Aorta (tissue), 5 donors: ENCODE measurements around the gene ANKRD2. TPM values are rescaled to one million over a fixed set of nuclear protein-coding genes. Genes with fewer than 3 reads are reported as not detected.

ENCODE experiments used
- ATAC-seq: fragments of 200-7000 bp; cut with Tn5 transposase; one replicate; pipeline ENCODE4 v1.9.1; 2022; ENCODE audit warnings: moderate library complexity; ENCODE audit not compliant: low FRiP score
- DNase-seq, 2 donors: peaks; one replicate each; pipeline ENCODE4 v3.0.0-alpha.2; 2020
- H3K27ac ChIP-seq, 2 donors: one replicate each; pipeline ENCODE4 v1.5.1; 2013; ENCODE audit warnings: low read length in 2 of 2, mild to moderate bottlenecking in 2 of 2, moderate library complexity in 2 of 2, control low read depth in 1 of 2, inconsistent platforms in 1 of 2, low read depth in 1 of 2
- H3K27me3 ChIP-seq, 2 donors: one replicate each; pipeline ENCODE4 v1.6.1; 2013; ENCODE audit warnings: control low read depth in 1 of 2, low read length in 1 of 2, mild to moderate bottlenecking in 1 of 2, moderate library complexity in 1 of 2; ENCODE audit not compliant: insufficient read depth in 2 of 2, control insufficient read depth in 1 of 2
- H3K36me3 ChIP-seq, 2 donors: one replicate each; pipeline ENCODE4 v1.6.1; 2013; ENCODE audit warnings: control low read depth in 1 of 2, low read length in 1 of 2, mild to moderate bottlenecking in 1 of 2; ENCODE audit not compliant: insufficient read depth in 2 of 2, control insufficient read depth in 1 of 2
- H3K4me1 ChIP-seq, 2 donors: one replicate each; pipeline ENCODE4 v1.6.1; 2013; ENCODE audit warnings: low read length in 2 of 2, control low read depth in 1 of 2, mild to moderate bottlenecking in 1 of 2, moderate library complexity in 1 of 2; ENCODE audit not compliant: insufficient read depth in 2 of 2, control insufficient read depth in 1 of 2
- H3K4me3 ChIP-seq, 2 donors: one replicate each; pipeline ENCODE4 v1.5.1; 2013; ENCODE audit warnings: low read length in 2 of 2, control low read depth in 1 of 2, mild to moderate bottlenecking in 1 of 2
- H3K9me3 ChIP-seq: one replicate; pipeline ENCODE4 v1.6.1; 2013; ENCODE audit warnings: mild to moderate bottlenecking, low read length; ENCODE audit not compliant: control insufficient read depth
- WGBS, 2 donors: extraction: QIAGEN DNeasy Blood & Tissue Kit; methylation state at CpG; one replicate each; pipeline ENCODE4 v1.1.7; 2013; 5-methylcytosine and 5-hydroxymethylcytosine counted together
- intact Hi-C, 2 donors: fragments of 100-400 bp; cut with DNase I; formaldehyde crosslinking; loops; one replicate each; pipeline versions ENCODE4 v1.14.2 to v1.15.0; 2022
- polyA plus RNA-seq, 2 donors: library from polyadenylated mRNA; stranded (reverse); fragments of 200-250 nt; gene quantifications; one replicate each; pipeline ENCODE4 v1.2.3, GENCODE V29; 2013
- total RNA-seq, 2 donors: library from RNA; stranded (reverse); fragmentation: NEBNext Ultra II Directional; extraction: Animal tissue kit (Norgen Biotek cat#: 25700); gene quantifications; one replicate each; pipeline ENCODE4 v1.2.1, GENCODE V29; 2021
- donor health status: healthy with polysubstance abuse.
- donor health status: Bipolar disorder and iron deficiency.
- donor health status: DM: no; HTN: no; CAD: no.
- donor health status: DM: no; HTN: no; CAD: no.
- donor health status: DM: yes; HTN: yes; CAD: no.

The ANKRD2 gene
- total and polyA plus RNA-seq, 4 donors = 0.39 to 3.1 (median 1.1) TPM

- H3K4me1 ChIP-seq = no peaks in the 10 kb centered on the region
- H3K27ac ChIP-seq = peak overlapping the region in 1 of 2 donors; percentile 98
- DNase-seq (no peak), ATAC-seq (no peak)
- no peaks in the 10 kb centered on the region for H3K27me3 ChIP-seq
- no peaks in the 10 kb centered on the region for H3K36me3 ChIP-seq
- H3K4me3 ChIP-seq = no peak overlapping the region
- WGBS, 2 donors = 4 to 8% methylated on average over 4 of the region's 4 CpGs
- no peaks in the 10 kb centered on the region for H3K9me3 ChIP-seq
- intact Hi-C loops = no loop called here
These were observed 20.8 kb downstream of the ANKRD2 start for GRCh38 chr10:97593421-97593820.

GRCh38 chr10:97596101-97597082 is 23.8 kb downstream of the ANKRD2 start:
- intact Hi-C loops = loop anchor here in 1 of 2 donors (1.0 kb wide), 1 partner anchor 22 kb away; no protein-coding TSS in a partner anchor
- H3K4me1 ChIP-seq = no peaks in the 10 kb centered on the region
- H3K27ac ChIP-seq = peak overlapping the region; percentile 79 to 98
- peak; percentile 89 for ATAC-seq
- no peaks in the 10 kb centered on the region for H3K9me3 ChIP-seq
- H3K27me3 ChIP-seq = no peaks in the 10 kb centered on the region
- peak in 1 of 2 donors; percentile 65 for DNase-seq
- H3K4me3 ChIP-seq = no peak overlapping the region
- no peaks in the 10 kb centered on the region for H3K36me3 ChIP-seq
- 14 to 17% methylated on average over 10 of the region's 10 CpGs for WGBS, 2 donors

GRCh38 chr10:97597778-97598177 is 25.2 kb downstream of the ANKRD2 start:
- intact Hi-C loops = no loop called here
- peak overlapping the region in 1 of 2 donors; percentile 84 for H3K27ac ChIP-seq

GRCh38 chr10:97598407-97599271 is 26.1 kb downstream of the ANKRD2 start:
- ATAC-seq (no peak), DNase-seq (no peak)
- Histone ChIP-seq H3K27ac (no peak overlapping the region), H3K27me3 (no peaks in the 10 kb centered on the region), H3K4me3 (no peak overlapping the region), H3K36me3 (no peaks in the 10 kb centered on the region), H3K4me1 (no peaks in the 10 kb centered on the region), H3K9me3 (no peaks in the 10 kb centered on the region)
- intact Hi-C loops = no loop called here
- 93 to 96% methylated on average over 19 of the region's 19 CpGs for WGBS, 2 donors

More at GRCh38 chr10:97597778-97598177, 25.2 kb downstream of the ANKRD2 start:
- H3K4me3 ChIP-seq = no peak overlapping the region
- DNase-seq (no peak), ATAC-seq (no peak)
- no peaks in the 10 kb centered on the region for H3K36me3 ChIP-seq
- WGBS, 2 donors = 98 to 100% methylated on average over 2 of the region's 2 CpGs
- no peaks in the 10 kb centered on the region for H3K27me3 ChIP-seq
- no peaks in the 10 kb centered on the region for H3K4me1 ChIP-seq
- H3K9me3 ChIP-seq = no peaks in the 10 kb centered on the region

GRCh38 chr10:97599272-97599619 is 26.7 kb downstream of the ANKRD2 start:
- Histone ChIP-seq H3K36me3 (no peaks in the 10 kb centered on the region), H3K9me3 (no peaks in the 10 kb centered on the region), H3K4me1 (no peaks in the 10 kb centered on the region), H3K4me3 (no peak overlapping the region), H3K27ac (no peak overlapping the region), H3K27me3 (no peaks in the 10 kb centered on the region)
- DNase-seq (no peak), ATAC-seq (no peak)
- intact Hi-C loops = no loop called here
- 91 to 94% methylated on average over 6 of the region's 6 CpGs for WGBS, 2 donors

GRCh38 chr10:97600616-97601015 is 28.0 kb downstream of the ANKRD2 start:
- Histone ChIP-seq H3K4me1 (no peaks in the 10 kb centered on the region), H3K27ac (no peak overlapping the region), H3K27me3 (no peaks in the 10 kb centered on the region), H3K4me3 (no peak overlapping the region), H3K9me3 (no peaks in the 10 kb centered on the region), H3K36me3 (no peaks in the 10 kb centered on the region)
- ATAC-seq (no peak), DNase-seq (no peak)
- WGBS, 2 donors = 91 to 100% methylated on average over 1 of the region's 1 CpG
- intact Hi-C loops = no loop called here

- ATAC-seq = no peak
- H3K27me3 ChIP-seq = no peaks in the 10 kb centered on the region
- no peaks in the 10 kb centered on the region for H3K9me3 ChIP-seq
- no peak overlapping the region for H3K27ac ChIP-seq
- intact Hi-C loops = no loop called here
- no peaks in the 10 kb centered on the region for H3K36me3 ChIP-seq
- no peak overlapping the region for H3K4me3 ChIP-seq
- DNase-seq = no peak
- H3K4me1 ChIP-seq = no peaks in the 10 kb centered on the region
- 50 to 53% methylated on average over 21 of the region's 21 CpGs for WGBS, 2 donors
These were observed 29.0 kb downstream of the ANKRD2 start for GRCh38 chr10:97601268-97602215.

- Histone ChIP-seq H3K9me3 (no peaks in the 10 kb centered on the region), H3K4me3 (no peak overlapping the region), H3K36me3 (no peaks in the 10 kb centered on the region), H3K4me1 (peaks cover 0 to 6% of the 10 kb centered on the region in 2 donors), H3K27me3 (no peaks in the 10 kb centered on the region), H3K27ac (no peak overlapping the region)
- intact Hi-C loops = no loop called here
- 94% methylated on average over 5 of the region's 5 CpGs for WGBS, 2 donors
- no peak for DNase-seq
- ATAC-seq = no peak
These were observed 34.6 kb downstream of the ANKRD2 start for GRCh38 chr10:97607095-97607636.
